Measurements from ENCODE around the gene DDX54. TPM values are rescaled to one million over a fixed set of nuclear protein-coding genes. Genes with fewer than 3 reads are reported as not detected.

Gene DDX54

DNA sequence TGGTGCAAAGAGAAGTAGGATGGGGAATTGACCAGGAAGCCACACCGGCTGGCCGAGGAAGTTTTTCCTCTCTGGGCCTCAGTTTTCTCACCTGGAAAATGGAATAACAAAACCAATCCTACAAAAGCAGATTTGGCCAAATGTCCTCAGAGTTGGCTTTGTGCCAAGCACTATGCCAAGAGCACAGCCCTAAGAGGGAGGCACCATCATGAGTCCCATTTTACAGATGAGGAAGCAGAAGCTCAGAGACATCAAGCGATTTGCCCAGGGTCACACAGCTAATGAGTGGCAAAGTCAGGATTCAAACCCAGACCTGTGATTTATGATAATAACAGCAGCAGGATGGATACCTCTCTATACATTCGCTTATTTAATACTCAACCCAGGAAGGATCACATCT lies 77.0 kb downstream of the DDX54 start:
- Histone ChIP-seq H3K23ac (ENCODE audit: low read depth, low read length, poor library complexity) (no peak overlapping the region), H3K9me3 (replicated peaks in 1 of 2; ENCODE audit: control insufficient read depth in 2 of 2, insufficient read depth in 1 of 2, low read depth in 1 of 2, low read length in 2 of 2) (no peaks in the 10 kb centered on the region), H2AK5ac (ENCODE audit: low read depth, low read length) (no peak overlapping the region), H3K4me2 (ENCODE audit: insufficient read depth, low read length, poor library complexity, severe bottlenecking) (no peak overlapping the region), H3K18ac (ENCODE audit: low read length) (no peak overlapping the region), H4K8ac (ENCODE audit: low read depth, low read length) (no peak overlapping the region), H3K4ac (ENCODE audit: low read length) (no peak overlapping the region), H3K9ac (ENCODE audit: low read depth, low read length, poor library complexity) (no peak overlapping the region), H2AFZ (ENCODE audit: low read length) (no peak overlapping the region), H2BK120ac (ENCODE audit: low read depth, low read length) (no peak overlapping the region), H3K14ac (ENCODE audit: low read length) (no peak overlapping the region), H3K27me3 (ENCODE audit: control insufficient read depth in 3 of 3, insufficient read depth in 3 of 3, low read depth in 1 of 3, low read length in 3 of 3) (peaks cover 0 to 33% (median 0%) of the 10 kb centered on the region in 3 experiments), H3K27ac (replicated peaks; ENCODE audit: low read length) (no peak overlapping the region), H2BK15ac (ENCODE audit: low read length) (no peak overlapping the region), H3K4me1 (ENCODE audit: control insufficient read depth in 2 of 2, insufficient read depth in 1 of 2, low read depth in 1 of 2, low read length in 2 of 2) (peaks cover 0 to 3% of the 10 kb centered on the region in 2 donors), H3K4me3 (ENCODE audit: low read length in 2 of 2) (no peak overlapping the region), H2BK12ac (ENCODE audit: low read length) (no peak overlapping the region), H3K79me1 (ENCODE audit: low read depth, low read length) (no peaks in the 10 kb centered on the region), H2BK5ac (ENCODE audit: low read length) (no peak overlapping the region), H4K91ac (ENCODE audit: low read depth, low read length, poor library complexity) (no peak overlapping the region), H3K36me3 (replicated peaks in 1 of 2; ENCODE audit: control insufficient read depth in 2 of 2, insufficient read depth in 2 of 2, low read length in 2 of 2) (no peaks in the 10 kb centered on the region)
- DNase-seq (ENCODE audit: low spot score): no peak
- no CpG with 5 or more reads among the region's 4 CpGs for WGBS, 2 donors (ENCODE audit: extremely low coverage in 2 of 2, insufficient read length in 2 of 2, insufficient replicate concordance in 1 of 2)

Small RNA genes lying within 50 kb of the gene (small RNA-seq; reads per million reads assigned to genes)
- gene MIR7106 (ENCODE audit: insufficient read depth): not detected
- gene RF00019 (ENCODE audit: insufficient read depth): not detected

Data from neuronal stem cell (in vitro differentiated cells).